ENCODE results near the gene SNAI1.

- TF ChIP-seq CTCF (conservative IDR thresholded peaks at IDR 0.05; ENCODE audit: low read length) (no peak), EZH2phosphoT487 (IDR thresholded peaks at IDR 0.05; ENCODE audit: borderline replicate concordance, low read depth, low read length) (no peak)
Measured at GRCh38 chr20:50023116-50023805, 40.5 kb downstream of the SNAI1 start.

Data from OCI-LY7 (cell line).